OCI-LY7 (cell line): Measurements from ENCODE around the gene ANOS1. TPM values are rescaled to one million over a fixed set of nuclear protein-coding genes. Genes with fewer than 3 reads are reported as not detected.

Experiments used
- BruUV-seq: library from RNA; stranded (reverse); fragments of 400-500 nt; replicated peaks from 2 replicates; lab custom pipeline; 2021; lab: Mats Ljungman, UMichigan
- CTCF ChIA-PET: fragments of 300-600 bp; sonication (Branson Sonifier 250); formaldehyde crosslinking; loops from one replicate; lab custom pipeline; 2022; ENCODE audit warnings: antibody characterized with exemption; ENCODE audit not compliant: unreplicated experiment; lab: Charles Lee
- POLR2A ChIA-PET: fragments of 300-600 bp; sonication (Branson Sonifier 250); formaldehyde crosslinking; loops from one replicate; lab custom pipeline; 2022; ENCODE audit warnings: antibody characterized with exemption; lab: Charles Lee
- DNase-seq: peaks from one replicate; pipeline ENCODE4 v3.0.0-alpha.2; 2015; ENCODE audit warnings: low spot score
- H2AFZ ChIP-seq: fragments of 200-600 bp; sonication (generic), shearing (Covaris generic); 2 replicates; pipeline ENCODE4 v1.6.1; 2014; ENCODE audit warnings: mild to moderate bottlenecking, antibody characterized with exemption, low read length, moderate library complexity
- H3K27ac ChIP-seq: fragments of 200-600 bp; sonication (generic); 2 replicates; pipeline ENCODE4 v1.5.1; 2014; ENCODE audit warnings: mixed run types, low read depth, mild to moderate bottlenecking, moderate library complexity, low read length, inconsistent platforms; ENCODE audit not compliant: poor library complexity, severe bottlenecking
- H3K36me3 ChIP-seq: fragments of 200-600 bp; sonication (generic); 2 replicates; pipeline ENCODE4 v1.6.1; 2014; ENCODE audit warnings: mild to moderate bottlenecking, antibody characterized with exemption, low read length, moderate library complexity, mixed read lengths; ENCODE audit not compliant: insufficient read depth
- H3K4me1 ChIP-seq: fragments of 200-600 bp; sonication (generic); 2 replicates; pipeline ENCODE4 v1.5.1; 2014; ENCODE audit warnings: mild to moderate bottlenecking, low read length; ENCODE audit not compliant: insufficient read depth, poor library complexity, severe bottlenecking
- H3K4me2 ChIP-seq: fragments of 200-600 bp; sonication (generic); 2 replicates; pipeline ENCODE4 v1.6.1; 2014; ENCODE audit warnings: mild to moderate bottlenecking, low read length
- H3K4me3 ChIP-seq: fragments of 200-600 bp; sonication (generic); 2 replicates; pipeline ENCODE4 v1.5.1; 2014; ENCODE audit warnings: mild to moderate bottlenecking, low read depth, low read length; ENCODE audit not compliant: poor library complexity, severe bottlenecking
- H3K79me2 ChIP-seq: fragments of 200-600 bp; sonication (generic); 2 replicates; pipeline ENCODE4 v1.6.1; 2016; ENCODE audit warnings: low read depth, mild to moderate bottlenecking, low read length, moderate library complexity, mixed read lengths; ENCODE audit not compliant: insufficient read depth
- H3K9me2 ChIP-seq: fragments of 200-600 bp; sonication (generic); 2 replicates; pipeline ENCODE4 v1.6.1; 2016; ENCODE audit warnings: mild to moderate bottlenecking, low read length, mixed read lengths; ENCODE audit not compliant: insufficient read depth
- H3K9me3 ChIP-seq: fragments of 200-600 bp; sonication (generic); 2 replicates; pipeline ENCODE4 v1.6.1; 2014; ENCODE audit warnings: mild to moderate bottlenecking, mixed run types, low read length, mixed read lengths
- H4K20me1 ChIP-seq: fragments of 200-600 bp; sonication (generic); 2 replicates; pipeline ENCODE4 v1.6.1; 2014; ENCODE audit warnings: mild to moderate bottlenecking, antibody characterized with exemption, low read length, moderate library complexity, mixed read lengths; ENCODE audit not compliant: insufficient read depth
- CTCF ChIP-seq: fragments of 200-600 bp; sonication (generic); conservative IDR thresholded peaks from 2 replicates; pipeline ENCODE4 v1.5.1; 2014; ENCODE audit warnings: mild to moderate bottlenecking, antibody characterized with exemption, low read length, moderate library complexity, mixed read lengths
- EZH2phosphoT487 ChIP-seq: fragments of 200-600 bp; sonication (generic); IDR thresholded peaks from 2 replicates; pipeline ENCODE4 v1.6.1; 2018; ENCODE audit warnings: low read depth, borderline replicate concordance, mild to moderate bottlenecking, mixed run types, antibody characterized with exemption, low read length, moderate library complexity, mixed read lengths
- intact Hi-C: fragments of 100-400 bp; cut with micrococcal nuclease; formaldehyde crosslinking; loops from one replicate; pipeline ENCODE4 v1.10.0; 2022; ENCODE audit not compliant: unreplicated experiment
- total RNA-seq, 2 experiments: library from RNA; depleted of rRNA in 1 of 2; stranded (reverse); fragments of >200 nt in 1 of 2; shearing (Covaris generic) in 1 of 2; gene quantifications; 2 replicates each; pipeline ENCODE4 v1.2.3, GENCODE V29; 2014 to 2022

Gene ANOS1
- total RNA-seq, 2 experiments from 2014 or later: not detected

GRCh38 chrX:8673201-8673600 lies 58.7 kb downstream of the ANOS1 start:
- no peak overlapping the region for H3K4me2 ChIP-seq
- H4K20me1 ChIP-seq: no peaks in the 10 kb centered on the region
- no peak overlapping the region for H3K27ac ChIP-seq
- POLR2A ChIA-PET: no interaction called here
- no peaks in the 10 kb centered on the region for H3K9me2 ChIP-seq
- no peak overlapping the region for H3K4me3 ChIP-seq
- no peaks in the 10 kb centered on the region for H3K4me1 ChIP-seq
- H3K79me2 ChIP-seq: no peaks in the 10 kb centered on the region
- no peak overlapping the region for H2AFZ ChIP-seq
- no peaks in the 10 kb centered on the region for H3K9me3 ChIP-seq
- CTCF ChIA-PET: no interaction called here
- TF ChIP-seq EZH2phosphoT487: no peak
- DNase-seq: no peak
- H3K36me3 ChIP-seq: no peaks in the 10 kb centered on the region
- BruUV-seq: no TSS peak
- intact Hi-C loops: no loop called here

DNA sequence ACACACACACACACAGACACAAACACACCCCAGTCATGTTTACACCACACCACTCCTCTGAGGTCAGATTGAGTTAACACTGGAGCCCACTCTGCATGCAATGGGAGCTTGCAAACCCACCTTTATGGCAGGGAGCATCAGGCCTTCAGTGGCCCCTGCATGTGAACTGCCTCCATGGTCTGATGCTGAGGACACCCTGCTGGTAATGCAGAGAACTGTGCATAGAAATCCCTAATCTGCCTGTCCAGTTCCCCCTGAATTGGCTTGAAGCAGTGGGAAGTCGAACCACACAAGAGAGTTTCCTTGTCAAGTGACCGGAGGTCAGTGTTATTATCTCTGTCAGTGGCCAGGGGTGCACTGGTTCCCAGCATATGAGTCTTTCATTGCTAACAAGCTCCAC lies 59.8 kb downstream of the ANOS1 start:
- Histone ChIP-seq H3K9me3 (no peaks in the 10 kb centered on the region), H3K36me3 (no peaks in the 10 kb centered on the region), H3K4me3 (no peak overlapping the region), H3K27ac (no peak overlapping the region), H3K4me1 (no peaks in the 10 kb centered on the region), H3K9me2 (no peaks in the 10 kb centered on the region), H3K79me2 (no peaks in the 10 kb centered on the region), H4K20me1 (no peaks in the 10 kb centered on the region), H3K4me2 (no peak overlapping the region), H2AFZ (no peak overlapping the region)
- no peak for DNase-seq
- BruUV-seq: no TSS peak
- CTCF ChIA-PET: no interaction called here
- TF ChIP-seq EZH2phosphoT487 (no peak), CTCF (no peak)
- intact Hi-C loops: no loop called here
- POLR2A ChIA-PET: no interaction called here

GRCh38 chrX:8668813-8669212 lies 63.1 kb downstream of the ANOS1 start:
- no peak overlapping the region for H3K4me3 ChIP-seq
- no peaks in the 10 kb centered on the region for H3K9me3 ChIP-seq
- no TSS peak for BruUV-seq
- H3K79me2 ChIP-seq: no peaks in the 10 kb centered on the region
- no peak overlapping the region for H2AFZ ChIP-seq
- no peaks in the 10 kb centered on the region for H3K4me1 ChIP-seq
- intact Hi-C loops: no loop called here
- H3K36me3 ChIP-seq: no peaks in the 10 kb centered on the region
- no peak for TF ChIP-seq EZH2phosphoT487
- no peak for TF ChIP-seq CTCF
- DNase-seq: no peak
- H3K27ac ChIP-seq: no peak overlapping the region
- no peak overlapping the region for H3K4me2 ChIP-seq
- CTCF ChIA-PET: no interaction called here
- H3K9me2 ChIP-seq: no peaks in the 10 kb centered on the region
- H4K20me1 ChIP-seq: no peaks in the 10 kb centered on the region
- POLR2A ChIA-PET: no interaction called here
